OCI-LY3 (cell line): Measurements from ENCODE around the gene COL20A1.

Source experiments
- H2AFZ ChIP-seq: fragments of 200-600, 300-600 bp; shearing (Covaris generic); 2 replicates; pipeline ENCODE4 v1.6.0; 2014; ENCODE audit warnings: antibody characterized with exemption, low read depth, low read length
- H3K27ac ChIP-seq: fragments of 200-600, 300-600 bp; sonication (generic); 2 replicates; pipeline ENCODE4 v1.5.1; 2014; ENCODE audit warnings: mild to moderate bottlenecking, low read length, moderate library complexity, mixed read lengths
- H3K27me3 ChIP-seq: fragments of 200-600, 300-600 bp; sonication (generic); 2 replicates; pipeline ENCODE4 v1.6.1; 2014; ENCODE audit warnings: low read depth, low read length, mixed read lengths
- H3K36me3 ChIP-seq: fragments of 200-600, 300-600 bp; sonication (generic); replicated peaks from 2 replicates; pipeline ENCODE3; 2014; ENCODE audit warnings: low read depth, low read length, mixed read lengths
- H3K4me1 ChIP-seq: fragments of 300-600, 200-600 bp; sonication (generic); 2 replicates; pipeline ENCODE4 v1.6.1; 2014; ENCODE audit warnings: low read length, mixed read lengths
- H3K4me2 ChIP-seq: fragments of 200-600, 300-600 bp; sonication (generic); 2 replicates; pipeline ENCODE4 v1.6.1; 2014; ENCODE audit warnings: low read length, mixed read lengths
- H3K4me3 ChIP-seq: fragments of 300-600, 200-600 bp; sonication (generic); 2 replicates; pipeline ENCODE4 v1.5.1; 2014; ENCODE audit warnings: antibody characterized with exemption, mild to moderate bottlenecking, low read length, moderate library complexity
- H3K79me2 ChIP-seq: fragments of 300-600, 200-600 bp; shearing (Covaris generic); 2 replicates; pipeline ENCODE4 v1.6.1; 2014; ENCODE audit warnings: mild to moderate bottlenecking, low read length, mixed read lengths
- H3K9ac ChIP-seq: fragments of 300-600, 200-600 bp; shearing (Covaris generic); 2 replicates; pipeline ENCODE4 v1.6.0; 2014; ENCODE audit warnings: mild to moderate bottlenecking, low read length, moderate library complexity
- H3K9me3 ChIP-seq: fragments of 200-600, 300-600 bp; shearing (Covaris generic); 2 replicates; pipeline ENCODE4 v1.6.1; 2014; ENCODE audit warnings: low read length, mixed read lengths; ENCODE audit not compliant: insufficient read depth
- H4K20me1 ChIP-seq: fragments of 200-600, 300-600 bp; sonication (generic); 2 replicates; pipeline ENCODE4 v1.6.1; 2016; ENCODE audit warnings: low read length, mixed read lengths; ENCODE audit not compliant: insufficient read depth
- EZH2phosphoT487 ChIP-seq: fragments of 200-600 bp; shearing (Covaris generic); IDR thresholded peaks from 2 replicates; pipeline ENCODE4 v1.6.1; 2018; ENCODE audit warnings: antibody characterized with exemption, mixed run types, low read depth
- TF ChIP-seq, protein P1 (sequence below): fragments of 200-600, 300-600 bp; sonication (generic); IDR thresholded peaks from 2 replicates; pipeline ENCODE4 v1.5.1; 2014; ENCODE audit warnings: antibody characterized with exemption, low read length, low read depth

The COL20A1 gene

DNA sequence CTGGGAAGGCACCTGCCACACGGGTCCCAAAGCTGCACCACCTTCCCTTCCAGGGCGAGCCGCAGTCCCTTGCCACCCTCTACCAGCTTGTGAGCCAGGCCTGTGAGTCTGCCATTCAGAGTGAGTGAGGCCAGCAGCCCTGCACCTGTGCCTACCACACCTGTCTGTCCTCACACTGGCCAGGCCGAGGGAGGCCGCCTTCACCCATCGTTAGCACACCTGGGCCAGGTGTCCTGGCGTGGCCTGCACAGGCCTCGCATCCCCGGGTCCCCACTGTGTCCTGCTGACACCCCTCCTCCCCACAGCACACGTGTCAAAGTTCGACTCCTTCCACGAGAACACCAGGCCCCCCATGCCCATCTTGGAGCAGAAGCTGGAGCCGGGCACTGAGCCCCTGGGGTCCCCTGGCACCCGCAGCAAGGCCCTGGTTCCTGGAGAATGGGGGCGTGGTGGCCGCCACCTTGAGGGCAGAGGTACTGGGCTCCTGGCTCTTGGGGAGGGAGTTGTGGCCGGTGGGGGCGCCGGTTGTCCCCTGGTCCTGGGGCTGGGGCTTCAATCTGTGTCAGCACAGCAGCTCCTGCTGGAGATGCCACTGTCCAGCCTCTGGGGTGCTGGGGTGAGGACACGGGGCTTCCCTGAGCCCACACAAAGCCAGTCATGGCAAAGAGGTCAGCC, 35.2 kb downstream of the COL20A1 start:
- H3K4me1 ChIP-seq: no peaks in the 10 kb centered on the region
- H4K20me1 ChIP-seq: no peaks in the 10 kb centered on the region
- no peak overlapping the region for H3K4me2 ChIP-seq
- no peaks in the 10 kb centered on the region for H3K79me2 ChIP-seq
- no peaks in the 10 kb centered on the region for H3K36me3 ChIP-seq
- H3K27ac ChIP-seq: no peak overlapping the region
- H3K4me3 ChIP-seq: no peak overlapping the region
- H2AFZ ChIP-seq: no peak overlapping the region
- H3K27me3 ChIP-seq: peaks cover 13% of the 10 kb centered on the region; the same call in 1 of the 2 replicates
- TF ChIP-seq, protein P1, sequence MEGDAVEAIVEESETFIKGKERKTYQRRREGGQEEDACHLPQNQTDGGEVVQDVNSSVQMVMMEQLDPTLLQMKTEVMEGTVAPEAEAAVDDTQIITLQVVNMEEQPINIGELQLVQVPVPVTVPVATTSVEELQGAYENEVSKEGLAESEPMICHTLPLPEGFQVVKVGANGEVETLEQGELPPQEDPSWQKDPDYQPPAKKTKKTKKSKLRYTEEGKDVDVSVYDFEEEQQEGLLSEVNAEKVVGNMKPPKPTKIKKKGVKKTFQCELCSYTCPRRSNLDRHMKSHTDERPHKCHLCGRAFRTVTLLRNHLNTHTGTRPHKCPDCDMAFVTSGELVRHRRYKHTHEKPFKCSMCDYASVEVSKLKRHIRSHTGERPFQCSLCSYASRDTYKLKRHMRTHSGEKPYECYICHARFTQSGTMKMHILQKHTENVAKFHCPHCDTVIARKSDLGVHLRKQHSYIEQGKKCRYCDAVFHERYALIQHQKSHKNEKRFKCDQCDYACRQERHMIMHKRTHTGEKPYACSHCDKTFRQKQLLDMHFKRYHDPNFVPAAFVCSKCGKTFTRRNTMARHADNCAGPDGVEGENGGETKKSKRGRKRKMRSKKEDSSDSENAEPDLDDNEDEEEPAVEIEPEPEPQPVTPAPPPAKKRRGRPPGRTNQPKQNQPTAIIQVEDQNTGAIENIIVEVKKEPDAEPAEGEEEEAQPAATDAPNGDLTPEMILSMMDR: no peak
- no peak for TF ChIP-seq EZH2phosphoT487
- no peak overlapping the region for H3K9ac ChIP-seq
- no peaks in the 10 kb centered on the region for H3K9me3 ChIP-seq

DNA sequence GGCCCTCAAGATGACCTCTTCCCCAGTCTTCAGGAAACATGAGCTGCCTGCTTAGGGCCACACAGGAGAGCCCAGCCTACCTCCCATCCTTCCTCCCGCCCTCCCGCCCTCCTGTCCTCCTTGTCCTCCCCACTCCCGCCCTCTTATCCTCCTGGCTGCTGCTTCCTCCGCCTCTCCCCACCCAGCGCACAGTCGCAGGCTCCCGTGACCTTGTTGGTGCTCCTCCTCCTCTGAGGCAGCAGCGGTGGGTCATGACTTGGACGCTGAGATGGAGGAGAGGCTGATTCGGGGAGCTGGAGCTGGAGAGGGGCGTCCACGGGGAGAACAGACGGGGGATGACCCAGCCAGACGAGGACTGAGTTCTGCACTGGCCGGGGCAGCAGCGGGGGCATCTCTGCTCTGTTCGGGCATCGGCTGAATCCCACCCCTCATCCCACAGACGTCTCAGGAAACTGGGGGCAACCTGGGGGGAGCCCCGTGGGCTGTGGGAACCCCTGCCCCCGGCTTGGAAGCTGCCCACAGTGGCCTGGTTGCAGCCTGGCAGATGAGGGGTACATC, 35.8 kb downstream of the COL20A1 start:
- Histone ChIP-seq H3K79me2 (no peaks in the 10 kb centered on the region), H3K27ac (no peak overlapping the region), H3K9me3 (no peaks in the 10 kb centered on the region), H2AFZ (no peak overlapping the region), H3K9ac (no peak overlapping the region), H3K36me3 (no peaks in the 10 kb centered on the region), H3K4me3 (no peak overlapping the region), H3K27me3 (peaks cover 8% of the 10 kb centered on the region; the same call in 1 of the 2 replicates), H3K4me2 (no peak overlapping the region), H3K4me1 (no peaks in the 10 kb centered on the region), H4K20me1 (no peaks in the 10 kb centered on the region)
- TF ChIP-seq, protein P1: no peak

DNA sequence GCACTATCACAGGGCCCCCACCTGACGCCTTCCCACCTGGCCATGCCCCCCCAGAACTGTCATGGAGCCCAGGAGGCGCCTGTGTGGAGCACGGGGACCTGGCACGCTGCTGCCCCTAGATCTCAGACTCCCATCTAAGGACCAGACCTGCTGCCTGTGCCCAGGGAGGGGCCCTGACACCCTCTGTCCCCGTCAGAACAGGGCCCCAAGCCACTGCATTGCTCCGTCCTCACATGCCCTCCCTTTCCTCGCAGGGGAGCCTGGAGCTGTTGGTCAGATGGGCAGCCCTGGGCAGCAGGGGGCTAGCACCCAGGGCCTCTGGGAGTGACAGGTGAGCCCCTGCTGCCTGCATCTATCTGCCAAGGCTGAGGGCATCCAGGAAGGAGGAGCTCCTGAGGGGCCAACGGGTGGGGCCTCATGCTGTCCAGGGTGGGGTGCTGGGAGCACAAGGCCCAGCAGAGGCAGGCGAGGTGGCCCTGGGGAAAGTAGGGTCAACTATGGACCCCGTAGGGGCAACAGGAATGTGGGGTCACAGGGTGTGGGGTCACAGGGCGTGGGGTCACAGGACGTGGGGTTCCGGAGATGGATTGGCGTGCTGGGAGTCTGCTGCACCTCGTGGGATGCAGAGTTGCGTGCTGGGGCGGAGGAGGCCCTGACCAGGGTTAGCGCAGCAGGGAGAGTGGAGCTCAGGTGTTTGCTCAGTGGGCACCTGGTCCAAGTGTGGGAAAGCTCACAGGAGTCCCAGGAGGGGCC, 36.5 kb downstream of the COL20A1 start:
- no peaks in the 10 kb centered on the region for H3K4me1 ChIP-seq
- H4K20me1 ChIP-seq: no peaks in the 10 kb centered on the region
- no peak overlapping the region for H3K4me3 ChIP-seq
- H3K27ac ChIP-seq: no peak overlapping the region
- no peak overlapping the region for H3K4me2 ChIP-seq
- H3K9ac ChIP-seq: no peak overlapping the region
- no peaks in the 10 kb centered on the region for H3K36me3 ChIP-seq
- H3K27me3 ChIP-seq: peaks cover 1% of the 10 kb centered on the region; the same call in 1 of the 2 replicates
- no peaks in the 10 kb centered on the region for H3K9me3 ChIP-seq
- no peak overlapping the region for H2AFZ ChIP-seq
- TF ChIP-seq, protein P1: no peak
- no peak for TF ChIP-seq EZH2phosphoT487
- H3K79me2 ChIP-seq: no peaks in the 10 kb centered on the region

DNA sequence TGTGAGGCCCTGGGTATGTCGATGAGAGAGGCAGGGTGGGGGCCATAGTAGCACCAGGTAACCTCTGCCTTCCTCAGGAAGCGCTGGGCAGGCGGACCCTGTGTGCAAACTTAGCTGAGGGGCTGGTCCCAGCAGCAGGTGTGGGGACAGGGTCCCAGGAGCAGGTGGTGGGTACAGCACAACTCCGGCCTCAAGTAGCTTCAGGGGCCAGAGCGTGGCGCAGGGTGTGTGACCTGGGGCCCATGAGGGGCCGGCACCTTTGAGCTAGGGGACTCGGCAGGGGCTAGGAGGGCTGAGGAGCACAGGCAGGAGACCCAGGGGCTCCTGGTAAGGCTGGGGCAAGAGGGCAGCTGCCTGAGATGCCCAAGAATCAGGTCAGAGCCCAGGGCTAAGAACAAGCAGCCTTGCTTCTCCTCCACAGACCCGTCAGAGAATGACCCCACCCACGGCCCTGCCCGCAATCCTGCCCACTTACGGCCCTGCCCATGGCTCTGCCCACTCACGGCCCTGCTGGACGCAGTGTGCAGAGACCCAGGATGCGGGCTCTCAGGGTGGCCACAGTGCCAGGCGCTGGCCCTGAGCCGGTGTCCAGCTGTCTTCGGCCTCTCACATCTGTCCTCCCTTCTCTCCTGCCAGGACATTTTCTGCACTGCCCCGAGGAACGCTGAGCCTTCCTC, 37.2 kb downstream of the COL20A1 start:
- Histone ChIP-seq H3K9ac (no peak overlapping the region), H3K9me3 (no peaks in the 10 kb centered on the region), H3K4me1 (no peaks in the 10 kb centered on the region), H3K27ac (no peak overlapping the region), H2AFZ (no peak overlapping the region), H3K4me2 (no peak overlapping the region), H3K27me3 (no peaks in the 10 kb centered on the region), H3K79me2 (no peaks in the 10 kb centered on the region), H4K20me1 (no peaks in the 10 kb centered on the region), H3K36me3 (no peaks in the 10 kb centered on the region), H3K4me3 (no peak overlapping the region)
- no peak for TF ChIP-seq EZH2phosphoT487
- TF ChIP-seq, protein P1: no peak
